HG03135 (cell line): ENCODE results near the gene PCDHGA2.
A peak's percentile ranks its signal among the peaks of the same experiment; 100 is the strongest.
"Not testable (repeated sequence)": the region's sequence is repeated elsewhere in the genome, so short reads cannot be mapped to it uniquely, and the experiment has no call there.

Experiments used
- ATAC-seq: cut with Tn5 transposase; IDR thresholded peaks from one replicate; pipeline ENCODE4 v1.9.1; 2021; ENCODE audit warnings: mild to moderate bottlenecking, moderate library complexity; ENCODE audit not compliant: unreplicated experiment

PCDHGA2 gene

GRCh38 chr5:141338538-141339306 is at the start of gene PCDHGA2:
Gene PCDHGA2 (plus strand): TSS chr5:141338760.
- ATAC-seq: no peak

- ATAC-seq: no peak
These were observed 40.2 kb upstream of the PCDHGA2 start for GRCh38 chr5:141298376-141298775.

- ATAC-seq: no peak
These were observed 34.8 kb upstream of the PCDHGA2 start, which contains the start of gene SLC25A2 for GRCh38 chr5:141303756-141304155. Gene SLC25A2 (minus strand): TSS chr5:141304049. CDS start chr5:141303865, 184 bp downstream.

GRCh38 chr5:141306630-141307029 is 31.9 kb upstream of the PCDHGA2 start:
- no peak for ATAC-seq

GRCh38 chr5:141313711-141314110 is 24.8 kb upstream of the PCDHGA2 start:
- no peak for ATAC-seq

- not testable (repeated sequence) for ATAC-seq
These were observed 21.6 kb upstream of the PCDHGA2 start for GRCh38 chr5:141316963-141317362.

GRCh38 chr5:141319202-141319601 is 19.4 kb upstream of the PCDHGA2 start:
- ATAC-seq: no peak

- ATAC-seq: no peak
These were observed 18.9 kb upstream of the PCDHGA2 start for GRCh38 chr5:141319699-141320098.

- peak; percentile 98 for ATAC-seq
These were observed 18.1 kb upstream of the PCDHGA2 start, which contains the start of gene TAF7 for GRCh38 chr5:141320225-141321169. Gene TAF7 (minus strand): TSS chr5:141320784. CDS start chr5:141320044, 740 bp downstream.

GRCh38 chr5:141322261-141322660 is 16.3 kb upstream of the PCDHGA2 start:
- ATAC-seq: no peak

- ATAC-seq: peak; percentile 86
These were observed 12.3 kb upstream of the PCDHGA2 start for GRCh38 chr5:141326088-141326854.

- no peak for ATAC-seq
These were observed 10.3 kb upstream of the PCDHGA2 start for GRCh38 chr5:141328231-141328630.

- ATAC-seq: no peak
These were observed 8.1 kb upstream of the PCDHGA2 start, which contains the start of gene PCDHGA1 for GRCh38 chr5:141330299-141331080. Gene PCDHGA1 (plus strand): TSS chr5:141330514.

- not testable (repeated sequence) for ATAC-seq
These were observed 6.0 kb upstream of the PCDHGA2 start for GRCh38 chr5:141332571-141332970.

- ATAC-seq: not testable (repeated sequence)
These were observed 2.3 kb downstream of the PCDHGA2 start for GRCh38 chr5:141340781-141341354.

- no peak for ATAC-seq
These were observed 4.2 kb downstream of the PCDHGA2 start for GRCh38 chr5:141342773-141343172.

- no peak for ATAC-seq
These were observed 4.8 kb downstream of the PCDHGA2 start, which contains the start of gene PCDHGA3 for GRCh38 chr5:141343242-141343952. Gene PCDHGA3 (plus strand): TSS chr5:141343829. CDS start chr5:141344034, 205 bp downstream.

GRCh38 chr5:141343953-141344463 is 5.4 kb downstream of the PCDHGA2 start:
- ATAC-seq: no peak
